ENCODE results near the gene ITGB3. TPM values are rescaled to one million over a fixed set of nuclear protein-coding genes. Genes with fewer than 3 reads are reported as not detected.
"Not testable (repeated sequence)": the region's sequence is repeated elsewhere in the genome, so short reads cannot be mapped to it uniquely, and the experiment has no call there.

The ITGB3 gene
- total RNA-seq, 1 experiment from 2014 or later, result 3.7 TPM

DNA sequence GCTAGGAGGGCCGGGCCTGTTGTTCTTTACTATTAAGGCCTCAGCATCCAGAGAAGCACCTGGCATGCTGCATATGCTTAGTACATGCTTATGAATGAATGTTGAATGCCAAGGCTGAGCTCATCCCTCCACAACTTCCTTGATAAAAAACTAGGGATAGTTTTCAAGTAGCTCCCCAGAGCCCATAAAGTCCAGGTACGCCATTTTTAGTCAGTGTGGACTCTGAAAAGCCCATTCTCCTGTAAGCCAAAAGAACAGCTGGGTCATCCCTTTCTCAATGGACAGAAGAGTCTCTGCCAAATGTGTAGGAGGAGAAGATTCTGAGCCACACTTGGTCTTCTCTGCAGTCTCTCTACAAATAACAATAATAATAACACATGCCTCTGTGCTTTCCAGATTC, 8.9 kb upstream of the ITGB3 start:
- no peak for DNase-seq (ENCODE audit: low spot score)

DNA sequence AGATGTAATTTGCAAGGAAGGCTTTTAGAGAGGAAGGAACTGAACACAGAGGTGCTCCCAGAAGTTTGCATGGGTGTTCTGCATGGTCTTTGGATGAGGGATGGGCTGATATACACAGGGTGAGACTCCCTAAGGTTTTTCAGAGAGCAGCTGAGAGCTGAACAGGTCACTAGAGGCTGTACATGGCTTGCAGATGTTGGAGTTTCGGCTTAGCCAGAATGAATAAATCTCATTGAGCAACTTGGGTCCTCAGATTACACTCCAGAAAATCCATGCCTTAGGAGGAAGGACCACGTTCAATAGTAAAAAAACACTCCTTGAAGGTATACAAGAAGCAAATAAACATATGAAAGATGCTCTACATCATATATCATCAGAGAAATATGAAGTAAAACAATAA, 7.5 kb upstream of the ITGB3 start:
- no peak for DNase-seq (ENCODE audit: low spot score)

DNA sequence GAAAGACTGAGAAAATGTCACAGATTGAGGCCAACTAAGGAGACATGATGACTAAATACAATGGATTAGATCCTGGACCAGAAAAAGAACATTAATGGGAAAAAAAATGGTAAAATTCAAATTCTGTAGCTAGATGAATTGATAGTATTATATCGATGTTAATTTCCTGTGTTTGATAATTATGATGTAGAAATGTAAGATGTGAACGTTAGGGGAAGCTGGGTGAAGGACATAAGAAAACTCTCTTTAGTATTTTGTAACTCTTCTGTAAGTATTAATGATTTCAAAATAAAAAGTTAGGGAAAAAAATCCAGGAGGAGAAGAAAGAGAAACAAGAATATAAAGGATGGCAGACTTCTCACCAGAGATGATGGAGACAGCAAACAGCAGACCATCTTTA, 2.8 kb upstream of the ITGB3 start:
- DNase-seq (ENCODE audit: low spot score), result no peak

DNA sequence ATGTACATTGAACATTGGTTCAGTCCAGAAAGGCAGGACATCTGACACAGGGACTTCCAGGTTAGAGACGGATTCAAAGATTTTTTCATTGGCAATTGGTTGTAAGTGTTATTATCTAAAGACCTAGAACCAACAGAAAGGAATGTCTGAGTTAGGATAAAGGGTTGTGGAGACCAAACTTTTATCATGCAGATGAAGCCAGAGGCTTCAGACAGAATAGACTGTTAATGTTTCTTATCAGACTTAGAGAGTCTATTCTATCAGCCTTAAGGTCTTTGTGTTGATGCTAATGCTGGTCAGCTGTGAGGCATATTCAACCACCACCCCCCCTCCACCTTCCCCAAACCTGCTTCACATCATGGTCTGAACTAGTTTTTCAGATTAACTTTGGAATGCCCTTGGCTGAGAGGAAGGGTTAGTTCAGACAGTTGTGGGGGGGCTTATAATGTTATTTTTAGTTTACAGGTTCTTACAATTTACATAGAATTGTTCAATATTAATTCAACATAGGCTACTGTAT, 2.1 kb upstream of the ITGB3 start:
- no peak for DNase-seq (ENCODE audit: low spot score)

GRCh38 chr17:47252209-47252608, 1.4 kb upstream of the ITGB3 start:
- no peak for DNase-seq (ENCODE audit: low spot score)

- DNase-seq (ENCODE audit: low spot score), result no peak
Observed at GRCh38 chr17:47252766-47253512, 688 bp upstream of the ITGB3 start.

- no peak for DNase-seq (ENCODE audit: low spot score)
Observed at GRCh38 chr17:47254403-47254943, 846 bp downstream of the ITGB3 start.

DNA sequence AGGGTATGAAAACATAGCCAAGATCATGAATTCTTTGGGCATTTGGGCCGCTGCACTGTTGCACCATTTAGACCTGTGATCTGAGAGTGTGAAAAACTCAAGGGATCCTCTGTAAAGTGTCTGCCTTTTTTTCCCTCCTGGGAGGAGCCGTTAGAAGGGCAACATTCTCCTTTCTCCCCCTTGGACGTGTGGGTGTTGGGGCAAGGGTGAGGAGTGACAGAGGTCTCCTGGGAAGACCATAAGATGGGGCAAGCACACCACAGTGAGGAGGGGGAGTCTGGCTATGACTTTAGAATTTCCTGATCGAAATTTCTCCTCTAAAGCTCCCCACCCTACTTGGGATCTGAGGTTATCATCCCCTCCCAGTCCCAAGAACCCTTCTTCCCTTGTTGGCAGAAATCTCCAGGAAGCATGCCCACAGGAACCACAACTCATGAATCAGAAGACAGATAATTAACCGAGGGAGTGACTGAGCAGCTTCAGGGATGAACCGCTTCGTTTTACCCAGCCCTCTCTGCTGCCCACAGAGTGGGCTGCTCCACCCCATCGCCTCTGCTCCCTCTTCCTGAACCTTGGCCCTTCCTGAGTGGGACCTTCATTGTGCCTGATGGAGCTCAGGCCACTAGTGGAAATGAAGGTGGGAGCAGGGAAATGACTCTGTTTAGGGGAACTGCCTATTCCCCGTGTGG, 4.2 kb downstream of the ITGB3 start:
- peak; percentile 90 for DNase-seq (ENCODE audit: low spot score)

GRCh38 chr17:47262586-47262985, 9.0 kb downstream of the ITGB3 start:
- no peak for DNase-seq (ENCODE audit: low spot score)

DNA sequence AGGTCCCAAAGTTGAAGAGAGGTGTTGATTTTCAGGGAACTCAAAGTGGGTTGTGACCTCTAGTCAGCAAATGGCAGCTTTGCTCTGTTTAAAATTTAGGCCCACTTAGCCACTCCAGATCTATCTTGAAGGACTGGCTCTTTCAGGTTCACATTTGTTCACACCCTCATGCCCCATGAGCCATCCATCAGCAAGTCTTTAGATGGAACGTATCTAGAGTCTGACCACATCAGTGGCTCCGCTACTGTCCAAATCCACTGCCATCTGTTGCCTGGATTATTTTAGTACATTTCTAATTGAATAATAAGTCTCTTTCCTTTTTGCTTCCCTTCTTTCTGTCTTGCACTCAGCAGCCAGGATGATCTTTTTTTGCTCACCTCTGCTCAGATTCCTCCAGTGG, 10.5 kb downstream of the ITGB3 start:
- DNase-seq (ENCODE audit: low spot score), result no peak

DNA sequence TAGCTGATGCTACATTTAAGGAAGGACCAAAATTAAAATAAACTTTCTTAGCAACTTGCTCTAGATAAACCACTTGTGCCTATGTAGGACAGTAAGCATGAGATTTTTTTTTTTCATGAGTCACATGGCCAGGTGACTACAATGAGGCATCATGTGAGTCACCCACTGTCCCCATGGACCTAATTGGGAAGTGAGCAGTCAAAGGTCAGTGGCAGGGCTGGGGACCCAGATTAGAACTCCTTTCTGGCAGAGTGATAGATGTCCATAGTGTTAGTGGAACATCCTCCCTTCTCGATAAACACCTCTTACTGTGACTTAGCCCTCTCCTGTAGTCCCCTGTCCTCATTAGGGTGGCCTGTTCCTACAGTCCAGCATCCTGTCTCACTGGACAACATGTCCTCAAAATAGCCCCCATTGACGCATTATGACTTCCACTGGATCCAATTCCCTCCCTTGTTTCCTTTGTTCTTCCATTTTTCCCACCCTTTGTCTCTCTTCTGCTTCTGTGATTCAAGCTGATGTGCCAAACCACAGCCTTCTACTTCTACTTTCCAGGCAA, 12.4 kb downstream of the ITGB3 start:
- no peak for DNase-seq (ENCODE audit: low spot score)

GRCh38 chr17:47266782-47267181, 13.2 kb downstream of the ITGB3 start:
- DNase-seq (ENCODE audit: low spot score), result no peak

DNA sequence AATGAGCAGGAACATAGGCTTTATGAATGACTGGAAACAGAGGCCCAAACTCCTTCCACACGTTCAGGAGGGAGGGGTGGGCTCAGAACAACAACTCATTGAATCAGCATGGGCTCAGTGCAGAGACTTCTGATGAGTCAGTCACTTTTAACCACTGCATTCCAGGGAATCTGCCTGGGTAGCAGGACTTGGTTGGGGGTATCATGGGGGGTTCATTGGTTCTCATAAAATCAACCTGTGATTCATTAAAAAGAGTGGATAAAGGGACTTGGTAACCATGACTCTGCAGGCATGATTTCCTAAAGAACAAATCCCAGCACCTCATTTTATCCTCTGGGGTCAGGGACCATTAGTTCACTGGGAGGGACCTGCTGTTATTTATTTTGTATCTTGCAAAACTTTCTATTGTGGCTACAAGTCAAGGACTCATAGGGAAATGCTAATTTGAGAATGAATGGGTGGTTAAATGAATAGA, 13.8 kb downstream of the ITGB3 start:
- peak; percentile 68 for DNase-seq (ENCODE audit: low spot score)

GRCh38 chr17:47268964-47269363, 15.3 kb downstream of the ITGB3 start:
- not testable (repeated sequence) for DNase-seq (ENCODE audit: low spot score)

GRCh38 chr17:47269561-47270280, 16.1 kb downstream of the ITGB3 start:
- DNase-seq (ENCODE audit: low spot score), result not testable (repeated sequence)

GRCh38 chr17:47270946-47271705, 17.5 kb downstream of the ITGB3 start:
- DNase-seq (ENCODE audit: low spot score), result no peak

DNA sequence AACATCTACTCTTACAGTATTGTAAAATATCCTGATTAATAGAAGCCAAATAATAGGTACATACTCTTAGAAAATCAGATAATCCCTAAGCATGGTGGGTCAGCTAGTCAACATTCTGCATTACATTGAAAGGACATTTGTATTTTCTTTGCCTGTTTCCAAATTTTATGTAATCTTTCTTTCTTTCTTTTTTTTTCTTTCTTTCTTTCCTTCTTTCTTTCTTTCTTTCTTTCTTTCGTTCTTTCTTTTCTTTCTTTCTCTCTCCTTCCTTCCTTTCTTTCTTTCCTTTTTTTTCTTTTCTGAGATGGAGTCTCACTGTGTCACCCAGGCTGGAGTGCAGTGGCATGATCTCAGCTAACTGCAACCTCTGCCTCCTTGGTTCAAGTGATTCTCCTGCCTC, 18.9 kb downstream of the ITGB3 start:
- DNase-seq (ENCODE audit: low spot score), result no peak

GRCh38 chr17:47273245-47273644, 19.6 kb downstream of the ITGB3 start:
- DNase-seq (ENCODE audit: low spot score), result no peak

- no peak for DNase-seq (ENCODE audit: low spot score)
Observed at GRCh38 chr17:47274319-47275069, 20.9 kb downstream of the ITGB3 start.

GRCh38 chr17:47275245-47275984, 21.8 kb downstream of the ITGB3 start:
- peak; percentile 83 for DNase-seq (ENCODE audit: low spot score)

Measured in H4 (cell line).